HG02870 (cell line): Measurements from ENCODE around the gene NTPCR.

Experiments
- ATAC-seq: cut with Tn5 transposase; IDR thresholded peaks from one replicate; pipeline ENCODE4 v1.9.1; 2021; ENCODE audit warnings: mild to moderate bottlenecking, moderate library complexity; ENCODE audit not compliant: unreplicated experiment

Gene NTPCR

GRCh38 chr1:232956081-232956480, 5.7 kb downstream of the NTPCR start:
- ATAC-seq, result no peak

- ATAC-seq, result no peak
These were observed 7.7 kb downstream of the NTPCR start for GRCh38 chr1:232958067-232958466.

- ATAC-seq, result no peak
These were observed 12.6 kb downstream of the NTPCR start for GRCh38 chr1:232962761-232963745.

- no peak for ATAC-seq
These were observed 14.2 kb downstream of the NTPCR start for GRCh38 chr1:232964601-232965000.

- no peak for ATAC-seq
These were observed 14.9 kb downstream of the NTPCR start for GRCh38 chr1:232965124-232965911.

GRCh38 chr1:232965912-232966217, 15.5 kb downstream of the NTPCR start:
- ATAC-seq, result no peak

- ATAC-seq, result no peak
These were observed 16.3 kb downstream of the NTPCR start for GRCh38 chr1:232966663-232967062.

GRCh38 chr1:232968391-232968790, 18.0 kb downstream of the NTPCR start:
- ATAC-seq, result no peak

GRCh38 chr1:232968965-232969364, 18.6 kb downstream of the NTPCR start:
- ATAC-seq, result no peak

- no peak for ATAC-seq
These were observed 19.4 kb downstream of the NTPCR start for GRCh38 chr1:232969799-232970198.

GRCh38 chr1:232970508-232970907, 20.1 kb downstream of the NTPCR start:
- no peak for ATAC-seq

GRCh38 chr1:232973652-232974611, 23.5 kb downstream of the NTPCR start:
- ATAC-seq, result no peak

- no peak for ATAC-seq
These were observed 24.6 kb downstream of the NTPCR start for GRCh38 chr1:232974971-232975370.

- ATAC-seq, result peak; percentile 55
These were observed 27.8 kb downstream of the NTPCR start for GRCh38 chr1:232978091-232978634.

GRCh38 chr1:232978815-232979214, 28.4 kb downstream of the NTPCR start:
- ATAC-seq, result no peak

- no peak for ATAC-seq
These were observed 29.1 kb downstream of the NTPCR start for GRCh38 chr1:232979558-232979957.

- ATAC-seq, result no peak
These were observed 30.1 kb downstream of the NTPCR start for GRCh38 chr1:232980355-232980978.

GRCh38 chr1:232980986-232981560, 30.7 kb downstream of the NTPCR start:
- no peak for ATAC-seq

GRCh38 chr1:232982238-232982944, 32.0 kb downstream of the NTPCR start:
- no peak for ATAC-seq
